HAP-1 (cell line): Measurements from ENCODE around the gene UST.

Experiments used
- DNase-seq, 2 experiments: peaks; one replicate each; pipeline ENCODE4 v3.0.0-alpha.2; 2016 to 2020; ENCODE audit warnings: low spot score in 2 of 2
- H3K27me3 ChIP-seq: fragments of 250-450 bp; sonication (Bioruptor Pico); 2 replicates; pipeline ENCODE4 v1.5.1; 2020; ENCODE audit warnings: low read depth, mild to moderate bottlenecking, moderate library complexity
- H3K36me3 ChIP-seq: fragments of 250-450 bp; sonication (Bioruptor Pico); replicated peaks from 2 replicates; pipeline ENCODE4 v1.5.1; 2020; ENCODE audit warnings: mild to moderate bottlenecking
- H3K4me1 ChIP-seq: fragments of 250-450 bp; sonication (Bioruptor Pico); 2 replicates; pipeline ENCODE4 v1.5.1; 2020; ENCODE audit warnings: mild to moderate bottlenecking
- H3K4me3 ChIP-seq: fragments of 250-450 bp; sonication (Bioruptor Pico); 2 replicates; pipeline ENCODE4 v1.5.1; 2020; ENCODE audit warnings: mild to moderate bottlenecking, moderate library complexity
- H3K9me3 ChIP-seq: fragments of 250-450 bp; sonication (Bioruptor Pico); 2 replicates; pipeline ENCODE4 v1.5.1; 2020; ENCODE audit warnings: mild to moderate bottlenecking, moderate library complexity
- in situ Hi-C: fragments of 300-500 bp; cut with MboI; formaldehyde crosslinking; loops from 3 replicates; pipeline ENCODE4 v1.14.3; 2020; ENCODE audit warnings: low sequenced_read_pairs, inconsistent platforms, mixed read lengths

Gene UST

DNA sequence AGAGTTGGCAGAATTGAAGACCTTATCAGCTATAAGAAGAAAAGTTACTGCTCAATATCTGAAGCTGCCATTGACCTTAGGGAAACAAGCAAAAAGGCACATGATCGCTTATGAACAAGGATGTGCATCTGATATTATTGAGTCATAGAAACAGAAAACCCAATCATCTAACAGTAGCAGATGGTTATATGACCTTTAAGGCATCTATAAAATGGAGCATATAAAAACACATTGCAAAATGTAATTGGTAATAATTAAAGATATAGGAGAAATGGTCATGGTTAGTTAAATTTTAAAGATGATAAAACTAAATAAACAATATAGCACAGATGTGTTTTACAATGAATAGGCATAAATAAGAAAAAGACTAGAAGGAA, 310.6 kb downstream of the UST start:
- Histone ChIP-seq H3K9me3 (no peaks in the 10 kb centered on the region), H3K4me3 (no peak overlapping the region), H3K4me1 (no peaks in the 10 kb centered on the region), H3K27me3 (no peaks in the 10 kb centered on the region), H3K36me3 (no peaks in the 10 kb centered on the region)
- DNase-seq = no peak
- in situ Hi-C loops = loop anchor here (25.0 kb wide), 1 partner anchor 855 kb away; the partner anchor contains the start of gene RAET1G

DNA sequence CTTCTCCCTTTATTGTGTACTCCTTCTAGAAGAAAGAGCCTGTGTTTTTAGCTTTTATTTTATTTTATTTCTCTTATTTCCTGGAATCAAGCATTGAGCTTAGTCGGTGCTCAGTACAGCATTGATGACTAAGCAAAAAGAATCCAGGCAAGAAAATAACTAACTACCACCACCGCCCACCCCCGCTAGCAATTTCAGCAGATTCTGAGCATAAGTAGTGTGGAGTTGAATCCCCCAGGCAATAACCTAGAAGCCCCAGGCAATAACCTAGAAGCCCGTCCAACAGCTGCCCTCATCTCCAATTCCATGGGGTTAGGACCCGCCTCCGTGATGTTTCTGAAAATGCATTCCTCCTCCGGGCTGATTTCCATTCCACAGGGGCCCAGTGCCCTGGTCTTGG, 312.7 kb downstream of the UST start:
- peak in 1 of 2 experiments; percentile 16 for DNase-seq
- Histone ChIP-seq H3K4me1 (no peaks in the 10 kb centered on the region), H3K36me3 (no peaks in the 10 kb centered on the region), H3K9me3 (no peaks in the 10 kb centered on the region), H3K4me3 (no peak overlapping the region), H3K27me3 (no peaks in the 10 kb centered on the region)
- in situ Hi-C loops = loop anchor here (25.0 kb wide), 1 partner anchor 853 kb away; the partner anchor contains the start of gene RAET1G

DNA sequence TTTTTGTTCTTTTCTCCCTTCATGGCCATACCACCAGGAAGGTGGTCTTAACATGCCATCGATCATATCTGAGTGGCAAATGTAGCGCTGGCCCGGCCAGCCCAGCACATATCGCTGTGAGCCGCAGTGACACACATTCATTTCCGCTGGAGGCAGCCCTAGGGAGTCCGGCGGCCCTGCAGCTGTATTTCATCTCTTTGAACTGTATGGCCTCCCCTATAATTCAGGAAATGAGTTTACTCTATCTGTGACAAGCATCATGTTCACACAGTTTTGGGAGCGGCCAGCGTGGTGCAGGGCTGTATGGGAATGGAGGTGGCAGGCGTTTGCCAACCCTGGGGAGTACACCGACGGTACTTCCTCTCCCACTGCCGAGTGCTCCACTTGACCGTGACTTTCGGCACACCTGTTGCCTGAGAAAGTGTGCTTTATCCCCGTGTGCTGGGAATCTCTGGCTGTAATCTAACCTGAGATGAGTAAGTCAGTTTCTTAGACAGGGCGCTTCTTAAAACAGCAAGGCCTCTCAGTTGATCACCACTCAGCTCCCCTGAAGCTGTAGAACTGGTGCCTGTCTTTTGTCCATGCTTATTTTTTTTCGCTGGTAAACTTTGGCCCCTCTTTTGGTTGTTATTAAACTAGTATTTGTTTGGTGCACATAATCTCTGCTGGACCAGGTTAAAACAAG, 313.6 kb downstream of the UST start:
- no peaks in the 10 kb centered on the region for H3K9me3 ChIP-seq
- in situ Hi-C loops = loop anchor here (25.0 kb wide), 1 partner anchor 852 kb away; the partner anchor contains the start of gene RAET1G
- H3K36me3 ChIP-seq = no peaks in the 10 kb centered on the region
- DNase-seq = no peak
- no peaks in the 10 kb centered on the region for H3K4me1 ChIP-seq
- no peak overlapping the region for H3K4me3 ChIP-seq
- H3K27me3 ChIP-seq = no peaks in the 10 kb centered on the region

DNA sequence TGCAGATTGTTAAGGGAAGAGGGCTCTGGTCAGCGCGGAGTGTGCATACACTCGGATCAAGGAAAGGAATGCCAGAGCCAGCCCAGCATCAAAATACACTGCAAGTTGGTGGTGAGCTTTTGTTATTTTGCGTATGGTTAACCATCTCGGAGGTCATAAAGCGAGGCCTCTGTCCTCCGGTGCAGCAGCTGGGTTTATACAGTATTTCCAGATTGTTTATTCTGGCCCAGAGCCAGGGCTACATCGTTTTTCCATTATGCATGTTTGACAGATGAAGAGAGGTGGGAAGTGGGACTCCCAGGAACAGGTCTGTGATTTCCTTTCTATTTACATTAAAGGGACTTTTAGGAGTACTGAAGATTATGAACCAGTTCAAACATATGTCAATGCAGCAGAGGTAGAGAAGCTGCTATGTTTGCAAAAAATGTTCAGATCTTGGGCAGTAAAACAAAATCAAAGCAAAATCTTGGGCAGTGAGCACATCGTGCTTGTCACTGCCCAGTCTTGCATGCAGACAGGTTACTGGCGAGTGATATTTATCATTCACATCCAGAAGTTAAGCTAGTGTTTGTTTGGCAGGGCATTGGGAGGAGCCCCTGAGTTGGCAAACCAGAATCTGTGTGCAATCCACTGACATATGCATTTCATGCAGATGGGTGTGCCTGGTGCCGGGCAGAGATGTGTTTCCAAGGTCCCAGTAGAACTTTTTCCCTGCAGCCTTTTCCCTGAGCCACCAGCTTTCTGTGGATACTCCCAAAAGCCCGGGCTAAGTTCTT, 314.3 kb downstream of the UST start:
- DNase-seq = peak; percentile 4 to 54
- Histone ChIP-seq H3K27me3 (no peaks in the 10 kb centered on the region), H3K4me1 (no peaks in the 10 kb centered on the region), H3K36me3 (no peaks in the 10 kb centered on the region), H3K4me3 (no peak overlapping the region), H3K9me3 (no peaks in the 10 kb centered on the region)
- in situ Hi-C loops = loop anchor here (25.0 kb wide), 1 partner anchor 851 kb away; the partner anchor contains the start of gene RAET1G

DNA sequence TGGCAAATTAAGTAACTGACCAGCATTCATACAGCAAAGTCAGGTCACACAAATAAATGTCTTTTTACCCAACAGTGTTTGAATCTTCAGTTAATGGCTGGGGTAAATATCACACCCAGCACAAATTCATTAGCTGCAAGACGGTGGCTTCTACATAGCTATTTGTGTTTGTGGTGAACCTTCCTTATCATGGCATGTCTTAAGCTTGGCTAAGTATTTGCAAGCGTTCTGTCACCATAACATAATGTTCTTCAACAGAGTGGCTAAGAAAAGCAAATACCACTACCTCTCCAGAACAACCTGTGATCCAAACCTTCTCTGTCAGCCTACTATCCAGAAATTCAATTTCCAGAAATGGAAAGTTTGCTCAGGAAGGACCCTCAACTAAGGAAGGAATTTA, 315.1 kb downstream of the UST start:
- in situ Hi-C loops = loop anchor here (25.0 kb wide), 1 partner anchor 850 kb away; the partner anchor contains the start of gene RAET1G
- Histone ChIP-seq H3K36me3 (no peaks in the 10 kb centered on the region), H3K27me3 (no peaks in the 10 kb centered on the region), H3K4me1 (no peaks in the 10 kb centered on the region), H3K9me3 (no peaks in the 10 kb centered on the region), H3K4me3 (no peak overlapping the region)
- no peak for DNase-seq

DNA sequence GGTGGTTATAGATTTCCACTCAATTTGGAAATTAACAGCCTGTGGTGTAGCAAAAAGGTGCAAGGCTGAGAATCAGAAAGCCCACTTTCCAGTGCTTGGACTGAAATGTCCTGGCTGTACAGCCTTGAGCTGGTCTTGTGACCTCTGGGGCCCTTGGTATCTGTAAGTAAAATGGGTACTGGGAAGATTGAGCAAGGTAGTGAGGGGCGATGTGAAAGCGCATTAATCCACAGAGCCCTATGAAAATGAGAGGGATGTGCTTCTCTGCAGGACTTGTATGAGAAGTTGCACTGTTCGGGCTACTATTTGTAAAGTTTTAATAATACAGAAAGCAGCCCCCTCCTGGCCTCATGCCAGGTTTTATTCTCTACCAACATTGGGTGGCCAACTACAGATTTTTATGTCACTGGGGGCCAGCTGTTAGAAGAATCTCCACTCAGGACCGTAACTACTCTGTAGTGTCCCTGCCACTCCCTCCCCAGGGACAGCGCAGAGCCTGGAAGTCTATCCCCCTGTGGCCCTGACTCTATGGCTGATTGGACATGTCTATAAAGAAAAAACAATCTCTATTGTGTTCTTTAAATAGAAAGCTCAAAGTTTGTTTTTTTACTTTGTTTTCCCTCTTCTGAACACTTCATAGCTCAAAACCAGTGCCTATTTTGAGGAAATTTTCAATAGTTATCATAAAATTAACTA, 316.0 kb downstream of the UST start:
- H3K36me3 ChIP-seq = no peaks in the 10 kb centered on the region
- H3K4me3 ChIP-seq = no peak overlapping the region
- in situ Hi-C loops = loop anchor here (25.0 kb wide), 1 partner anchor 850 kb away; the partner anchor contains the start of gene RAET1G
- H3K27me3 ChIP-seq = no peaks in the 10 kb centered on the region
- no peak for DNase-seq
- no peaks in the 10 kb centered on the region for H3K4me1 ChIP-seq
- no peaks in the 10 kb centered on the region for H3K9me3 ChIP-seq

DNA sequence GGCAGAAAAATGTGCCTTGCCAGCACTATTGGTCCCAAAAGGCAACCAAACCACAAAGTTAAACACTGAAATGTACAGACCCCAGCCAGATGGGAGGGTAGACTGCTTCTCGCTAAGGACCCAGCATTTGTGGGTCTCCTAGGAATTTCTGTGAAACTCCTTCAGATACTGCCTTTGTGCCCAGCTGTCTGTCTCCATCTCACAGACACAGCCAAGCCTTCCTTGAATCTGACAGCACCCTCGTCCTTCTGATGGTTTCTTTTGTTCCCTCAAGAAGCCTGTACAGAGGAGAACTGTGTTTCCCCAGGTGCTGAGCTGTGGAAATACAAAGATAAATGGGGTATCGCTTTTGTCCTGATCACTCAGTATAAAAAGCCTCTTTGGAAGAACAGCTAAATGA, 316.6 kb downstream of the UST start:
- in situ Hi-C loops = loop anchor here (25.0 kb wide), 1 partner anchor 849 kb away; the partner anchor contains the start of gene RAET1G
- no peak overlapping the region for H3K4me3 ChIP-seq
- H3K27me3 ChIP-seq = no peaks in the 10 kb centered on the region
- H3K9me3 ChIP-seq = no peaks in the 10 kb centered on the region
- no peak for DNase-seq
- H3K36me3 ChIP-seq = no peaks in the 10 kb centered on the region
- H3K4me1 ChIP-seq = no peaks in the 10 kb centered on the region

DNA sequence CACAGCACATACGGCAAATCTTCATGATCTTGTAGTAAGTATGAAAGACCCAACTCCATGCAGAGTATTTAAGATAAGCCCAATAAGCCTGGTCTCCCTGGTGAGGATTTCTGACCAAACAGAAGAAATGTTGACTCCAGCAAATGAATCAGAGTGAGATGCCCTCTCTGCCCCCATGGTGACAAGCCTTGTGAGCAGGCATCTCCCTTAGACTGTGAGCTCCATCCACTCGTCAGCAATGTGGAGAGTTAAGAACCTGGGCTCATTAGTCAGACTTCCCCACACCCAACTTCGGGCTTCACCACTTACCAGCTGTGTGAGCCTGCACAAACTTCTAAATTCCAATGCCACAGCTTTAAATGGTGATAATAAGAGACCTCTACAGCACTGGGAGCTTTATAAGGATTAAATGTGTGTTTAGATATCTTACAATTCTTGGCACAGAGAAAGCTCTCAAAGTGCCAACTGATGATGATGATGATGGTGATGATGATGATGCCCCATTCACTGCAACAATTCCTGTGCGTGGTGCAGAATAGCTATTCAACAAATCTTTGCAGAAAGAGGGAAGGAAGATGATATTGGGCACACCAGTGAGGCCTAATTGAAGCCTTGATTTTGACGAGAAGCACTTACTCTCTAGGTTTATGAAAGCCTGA, 317.3 kb downstream of the UST start:
- H3K4me1 ChIP-seq = no peaks in the 10 kb centered on the region
- no peaks in the 10 kb centered on the region for H3K36me3 ChIP-seq
- H3K9me3 ChIP-seq = no peaks in the 10 kb centered on the region
- no peak for DNase-seq
- no peak overlapping the region for H3K4me3 ChIP-seq
- no peaks in the 10 kb centered on the region for H3K27me3 ChIP-seq
- in situ Hi-C loops = loop anchor here (25.0 kb wide), 1 partner anchor 848 kb away; the partner anchor contains the start of gene RAET1G

DNA sequence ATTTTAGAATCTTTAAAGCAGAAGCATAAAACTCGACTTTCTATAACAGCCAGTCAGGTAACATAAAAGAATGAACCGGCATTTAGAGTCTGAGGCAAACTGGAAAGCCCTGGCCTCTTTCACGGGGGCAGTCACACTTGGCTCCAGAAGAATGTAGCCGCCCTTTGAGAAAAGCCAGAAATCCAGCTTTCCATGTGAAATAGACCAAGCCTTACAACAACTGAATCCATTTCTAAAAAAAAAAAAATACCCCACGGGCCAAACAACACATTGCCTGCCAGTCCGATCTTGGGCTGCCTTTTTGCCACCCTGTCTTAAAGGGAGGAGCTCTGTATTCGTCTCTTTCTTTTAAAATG, 317.8 kb downstream of the UST start:
- Histone ChIP-seq H3K4me3 (no peak overlapping the region), H3K4me1 (no peaks in the 10 kb centered on the region), H3K27me3 (no peaks in the 10 kb centered on the region), H3K36me3 (no peaks in the 10 kb centered on the region), H3K9me3 (no peaks in the 10 kb centered on the region)
- DNase-seq = no peak
- in situ Hi-C loops = loop anchor here (25.0 kb wide), 1 partner anchor 848 kb away; the partner anchor contains the start of gene RAET1G

DNA sequence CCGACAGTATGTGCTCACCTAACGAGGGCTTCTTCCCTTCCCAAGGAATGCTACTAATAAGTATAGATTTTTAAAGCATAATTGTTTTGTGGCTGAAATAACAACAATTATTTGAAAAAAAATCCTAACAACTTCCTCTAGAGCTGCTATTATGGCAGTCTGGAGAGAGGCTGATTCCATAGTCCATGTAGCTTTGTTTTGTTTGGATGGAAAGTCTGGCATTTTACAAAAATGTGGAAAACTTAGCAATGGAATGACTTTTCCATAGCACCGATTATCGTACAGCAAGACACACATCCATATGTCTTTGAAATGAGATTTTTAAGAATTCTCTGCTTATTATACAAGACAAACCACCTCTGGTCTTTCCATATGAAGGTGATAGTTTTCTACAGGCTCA, 318.3 kb downstream of the UST start:
- no peaks in the 10 kb centered on the region for H3K9me3 ChIP-seq
- no peak for DNase-seq
- in situ Hi-C loops = loop anchor here (25.0 kb wide), 1 partner anchor 847 kb away; the partner anchor contains the start of gene RAET1G
- no peaks in the 10 kb centered on the region for H3K4me1 ChIP-seq
- no peaks in the 10 kb centered on the region for H3K36me3 ChIP-seq
- H3K4me3 ChIP-seq = no peak overlapping the region
- H3K27me3 ChIP-seq = no peaks in the 10 kb centered on the region

DNA sequence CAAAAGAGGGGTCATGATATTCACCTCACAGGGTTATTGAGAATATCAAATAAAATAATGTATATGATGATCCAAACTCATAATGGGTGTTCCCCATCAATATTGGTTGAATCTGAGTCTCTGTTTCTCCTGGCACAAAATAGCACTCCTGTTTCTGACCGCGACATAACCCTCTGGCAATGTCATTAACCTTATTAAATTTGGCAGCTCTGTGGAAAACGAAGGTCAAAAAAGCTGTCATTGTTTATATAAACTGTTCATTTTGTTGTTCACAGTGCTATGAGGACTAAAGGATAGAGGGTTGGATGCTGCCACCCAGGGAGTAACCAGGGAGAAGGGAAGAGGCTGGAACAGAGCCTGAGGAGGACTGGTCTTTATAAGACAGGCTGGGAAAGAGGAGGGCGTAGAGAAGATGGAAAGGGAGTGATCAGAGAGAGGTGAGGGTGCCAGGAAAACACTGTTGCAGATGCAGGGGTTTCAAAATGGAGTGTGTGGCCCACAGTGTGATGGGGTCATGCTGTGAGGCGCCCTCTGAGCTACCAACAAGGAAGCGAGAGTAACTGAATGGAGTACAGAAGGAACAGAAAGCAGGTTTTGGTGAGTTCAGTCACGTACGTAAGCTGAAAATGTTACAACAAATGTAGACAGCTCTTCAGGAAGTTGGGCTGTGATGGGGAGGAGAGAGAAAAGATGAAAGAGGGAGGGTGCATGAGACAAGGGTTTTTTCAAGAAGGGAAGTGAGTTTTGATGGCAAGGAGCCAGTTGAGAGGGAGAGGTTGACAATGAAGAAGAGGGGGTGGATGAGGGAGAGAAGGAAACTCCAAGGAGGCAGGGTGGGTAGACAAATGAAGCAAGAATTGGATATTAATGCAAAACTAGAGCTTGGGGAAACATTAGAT, 319.1 kb downstream of the UST start:
- no peak for DNase-seq
- no peak overlapping the region for H3K4me3 ChIP-seq
- in situ Hi-C loops = loop anchor here (25.0 kb wide), 1 partner anchor 846 kb away; the partner anchor contains the start of gene RAET1G
- no peaks in the 10 kb centered on the region for H3K27me3 ChIP-seq
- no peaks in the 10 kb centered on the region for H3K9me3 ChIP-seq
- H3K4me1 ChIP-seq = no peaks in the 10 kb centered on the region
- H3K36me3 ChIP-seq = no peaks in the 10 kb centered on the region

DNA sequence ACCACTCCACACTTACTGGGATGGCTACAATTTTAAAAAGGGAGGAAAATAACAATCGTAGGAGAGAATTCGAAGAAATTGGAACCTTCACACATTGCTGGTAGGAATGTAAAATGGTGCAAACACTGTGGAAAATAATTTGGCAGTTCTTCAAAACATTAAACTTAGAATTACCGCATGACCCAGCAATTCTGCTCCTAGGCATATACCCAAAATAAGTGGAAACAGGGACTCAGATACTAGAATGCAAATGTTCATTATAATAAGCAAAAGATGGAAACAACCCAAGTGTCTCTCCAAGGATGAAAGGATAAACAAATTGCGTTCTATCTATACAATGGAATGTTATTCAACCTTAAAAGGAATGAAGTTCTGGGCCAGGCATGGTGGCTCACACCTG, 325.2 kb downstream of the UST start:
- in situ Hi-C loops = loop anchor here (25.0 kb wide), 1 partner anchor 840 kb away; the partner anchor contains the start of gene RAET1G
- H3K4me3 ChIP-seq = no peak overlapping the region
- H3K4me1 ChIP-seq = no peaks in the 10 kb centered on the region
- no peaks in the 10 kb centered on the region for H3K36me3 ChIP-seq
- no peak for DNase-seq
- no peaks in the 10 kb centered on the region for H3K27me3 ChIP-seq
- H3K9me3 ChIP-seq = no peaks in the 10 kb centered on the region
